Astrocyte (in vitro differentiated cells and primary cell): ENCODE results near the gene PDPK1. TPM values are rescaled to one million over a fixed set of nuclear protein-coding genes. Genes with fewer than 3 reads are reported as not detected.
"Not testable (repeated sequence)": the region's sequence is repeated elsewhere in the genome, so short reads cannot be mapped to it uniquely, and the experiment has no call there.

ENCODE experiments used
- DNase-seq: peaks from one replicate; pipeline ENCODE4 v3.0.0-alpha.2; 2010; ENCODE audit warnings: low read depth
- FAIRE-seq: peaks from 2 replicates; lab custom pipeline; 2011; peaks lifted over from hg19 to GRCh38; lab: Jason Lieb, UNC
- H2AFZ ChIP-seq: 2 replicates; pipeline ENCODE4 v1.6.0; 2012; ENCODE audit warnings: low read depth, low read length, inconsistent platforms
- H3K27ac ChIP-seq: 2 replicates; pipeline ENCODE4 v1.5.1; 2011; ENCODE audit warnings: low read depth, low read length, inconsistent platforms
- H3K27me3 ChIP-seq: 2 replicates; pipeline ENCODE4 v1.6.0; 2011; ENCODE audit warnings: low read length, inconsistent platforms; ENCODE audit not compliant: insufficient read depth
- H3K36me3 ChIP-seq: 2 replicates; pipeline ENCODE4 v1.5.1; 2011; ENCODE audit warnings: low read length, inconsistent platforms; ENCODE audit not compliant: insufficient read depth
- H3K4me1 ChIP-seq: 2 replicates; pipeline ENCODE4 v1.5.1; 2011; ENCODE audit warnings: low read length, inconsistent platforms; ENCODE audit not compliant: insufficient read depth
- H3K4me2 ChIP-seq: 2 replicates; pipeline ENCODE4 v1.6.0; 2012; ENCODE audit warnings: low read length, inconsistent platforms
- H3K4me3 ChIP-seq: 2 replicates; pipeline ENCODE4 v1.5.1; 2011; ENCODE audit warnings: low read depth, mild to moderate bottlenecking, low read length, inconsistent platforms; ENCODE audit not compliant: insufficient read depth
- H3K79me2 ChIP-seq: 2 replicates; pipeline ENCODE4 v1.6.0; 2012; ENCODE audit warnings: mild to moderate bottlenecking, low read length, inconsistent platforms; ENCODE audit not compliant: insufficient read depth
- H3K9ac ChIP-seq: 2 replicates; pipeline ENCODE4 v1.6.0; 2012; ENCODE audit warnings: mild to moderate bottlenecking, low read length, inconsistent platforms
- H3K9me3 ChIP-seq: 2 replicates; pipeline ENCODE4 v1.5.1; 2012; ENCODE audit warnings: low read depth, mild to moderate bottlenecking, low read length, inconsistent platforms; ENCODE audit not compliant: insufficient read depth
- H4K20me1 ChIP-seq: 2 replicates; pipeline ENCODE4 v1.6.0; 2012; ENCODE audit warnings: low read length, inconsistent platforms; ENCODE audit not compliant: insufficient read depth
- H3K27ac Mint-ChIP-seq: one replicate; pipeline ENCODE4 v1.8.0; 2021; ENCODE audit warnings: mild to moderate bottlenecking, mixed read lengths; ENCODE audit not compliant: unreplicated experiment
- H3K27me3 Mint-ChIP-seq: one replicate; pipeline ENCODE4 v1.8.0; 2021; ENCODE audit warnings: low read depth, mixed read lengths; ENCODE audit not compliant: unreplicated experiment
- H3K36me3 Mint-ChIP-seq: one replicate; pipeline ENCODE4 v1.8.0; 2021; ENCODE audit warnings: low read depth, mixed read lengths; ENCODE audit not compliant: unreplicated experiment
- H3K4me1 Mint-ChIP-seq: one replicate; pipeline ENCODE4 v1.8.0; 2021; ENCODE audit warnings: low read depth, mixed read lengths; ENCODE audit not compliant: unreplicated experiment
- H3K4me3 Mint-ChIP-seq: one replicate; pipeline ENCODE4 v1.8.0; 2021; ENCODE audit warnings: mild to moderate bottlenecking, moderate library complexity, mixed read lengths; ENCODE audit not compliant: unreplicated experiment
- H3K9me3 Mint-ChIP-seq: one replicate; pipeline ENCODE4 v1.8.0; 2021; ENCODE audit warnings: mild to moderate bottlenecking, mixed read lengths; ENCODE audit not compliant: unreplicated experiment
- EZH2 ChIP-seq: IDR thresholded peaks from 2 replicates; pipeline ENCODE4 v1.6.1; 2012; ENCODE audit warnings: mild to moderate bottlenecking, low read length, inconsistent platforms; ENCODE audit not compliant: insufficient read depth
- total RNA-seq: library from RNA; stranded (reverse); gene quantifications from 2 replicates; pipeline ENCODE4 v1.2.1, GENCODE V29; 2021
- TF ChIP-seq, protein P1 (sequence below): IDR thresholded peaks from 2 replicates; pipeline ENCODE4 v1.5.1; 2011; ENCODE audit warnings: low read depth, mild to moderate bottlenecking, inconsistent platforms, low read length, moderate library complexity; ENCODE audit not compliant: insufficient read depth

The PDPK1 gene
- total RNA-seq, 1 donor from 2014 or later = 48.1 TPM

DNA sequence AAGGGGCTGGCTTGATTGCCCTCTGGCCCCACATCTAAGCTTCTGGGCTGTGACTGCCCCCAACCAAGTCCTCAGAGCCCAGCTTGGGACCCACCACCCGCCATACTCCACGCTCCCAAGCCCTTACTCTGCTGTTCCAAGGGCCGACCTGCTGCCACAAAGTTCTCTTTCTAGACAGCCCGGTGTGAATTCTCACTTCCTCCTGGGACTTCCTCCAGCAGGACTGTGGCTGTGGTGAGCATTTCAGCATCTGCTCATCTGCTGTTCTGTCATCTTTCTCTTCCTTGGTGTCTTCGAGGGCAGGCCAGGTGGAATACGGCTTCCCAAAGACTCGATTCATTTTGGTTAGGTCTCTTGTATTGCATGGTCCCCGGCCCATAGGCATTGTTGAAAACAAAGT is 69.0 kb downstream of the PDPK1 start:
- H3K27me3 Mint-ChIP-seq, H3K4me1 ChIP-seq, H3K4me1 Mint-ChIP-seq, H3K4me3 ChIP-seq, H3K9ac ChIP-seq, H2AFZ ChIP-seq, H3K27ac ChIP-seq, H3K4me2 ChIP-seq, H3K27me3 ChIP-seq, DNase-seq, H3K27ac Mint-ChIP-seq, H3K36me3 ChIP-seq, FAIRE-seq, H3K9me3 ChIP-seq, H3K9me3 Mint-ChIP-seq, H3K36me3 Mint-ChIP-seq, H3K4me3 Mint-ChIP-seq: not testable (repeated sequence)
- Histone ChIP-seq H4K20me1 (peaks cover 24% of the 10 kb centered on the region), H3K79me2 (peaks cover 48% of the 10 kb centered on the region)

DNA sequence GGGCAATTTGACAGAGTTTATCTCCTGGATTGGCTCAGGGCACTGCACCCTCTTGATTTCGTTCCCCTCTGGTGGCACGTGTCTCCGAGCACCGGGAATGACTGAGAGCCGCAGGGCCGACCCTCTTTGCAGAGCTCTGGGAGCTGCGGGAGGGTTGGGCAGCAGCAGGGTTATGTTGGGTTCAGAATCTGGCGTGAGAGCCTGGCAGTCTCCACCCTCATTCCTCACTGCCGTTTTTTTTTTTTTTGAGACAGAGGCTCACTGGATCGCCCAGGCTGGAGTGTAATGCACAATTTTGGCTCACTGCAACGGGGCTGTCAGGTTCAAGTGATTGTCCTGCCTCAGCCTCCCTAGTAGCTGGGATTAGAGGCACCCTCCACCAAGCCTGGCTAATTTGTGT is 71.5 kb downstream of the PDPK1 start:
- not testable (repeated sequence) for H3K27ac Mint-ChIP-seq, H3K36me3 Mint-ChIP-seq, H3K4me1 Mint-ChIP-seq, H3K9ac ChIP-seq, H3K9me3 Mint-ChIP-seq, H3K27me3 ChIP-seq, H3K27ac ChIP-seq, H2AFZ ChIP-seq, H3K4me2 ChIP-seq, DNase-seq, H3K4me3 ChIP-seq, H3K9me3 ChIP-seq, H3K4me3 Mint-ChIP-seq, FAIRE-seq, H3K4me1 ChIP-seq, H3K36me3 ChIP-seq, H3K27me3 Mint-ChIP-seq
- H4K20me1 ChIP-seq = peaks cover 24% of the 10 kb centered on the region
- H3K79me2 ChIP-seq = peaks cover 39% of the 10 kb centered on the region

DNA sequence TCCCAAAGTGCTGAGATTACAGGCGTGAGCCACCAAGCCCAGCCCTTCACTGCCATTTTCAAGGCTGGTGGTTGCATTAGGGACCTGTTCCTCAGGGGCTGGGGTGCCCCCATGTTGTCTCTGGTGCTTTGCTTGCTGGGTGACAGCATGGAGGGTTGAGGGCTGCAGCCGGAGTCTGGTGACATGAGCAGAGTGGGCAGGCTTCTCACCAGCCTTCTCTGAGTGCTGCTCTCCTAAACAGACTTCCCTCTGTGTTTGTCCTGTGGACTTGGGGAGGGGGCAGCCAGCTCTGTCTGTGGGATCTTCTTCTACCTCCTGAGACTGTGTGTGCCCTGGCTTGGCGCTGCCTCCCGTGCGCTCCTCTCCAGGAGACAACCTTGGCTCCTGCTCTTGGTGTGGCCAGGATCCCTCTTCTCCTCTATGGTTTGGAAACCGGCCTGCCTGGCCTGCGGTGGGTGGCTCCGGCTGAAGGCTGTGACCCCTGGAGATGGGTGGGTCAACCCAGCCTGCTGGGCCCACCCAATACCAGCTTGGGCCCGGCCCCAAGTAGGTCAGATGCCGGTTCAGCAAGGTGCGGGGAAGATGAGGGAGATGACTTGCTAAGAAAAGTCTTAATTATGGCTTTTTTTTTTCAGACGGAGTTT is 72.1 kb downstream of the PDPK1 start:
- TF ChIP-seq EZH2 = no peak
- TF ChIP-seq, protein P1, sequence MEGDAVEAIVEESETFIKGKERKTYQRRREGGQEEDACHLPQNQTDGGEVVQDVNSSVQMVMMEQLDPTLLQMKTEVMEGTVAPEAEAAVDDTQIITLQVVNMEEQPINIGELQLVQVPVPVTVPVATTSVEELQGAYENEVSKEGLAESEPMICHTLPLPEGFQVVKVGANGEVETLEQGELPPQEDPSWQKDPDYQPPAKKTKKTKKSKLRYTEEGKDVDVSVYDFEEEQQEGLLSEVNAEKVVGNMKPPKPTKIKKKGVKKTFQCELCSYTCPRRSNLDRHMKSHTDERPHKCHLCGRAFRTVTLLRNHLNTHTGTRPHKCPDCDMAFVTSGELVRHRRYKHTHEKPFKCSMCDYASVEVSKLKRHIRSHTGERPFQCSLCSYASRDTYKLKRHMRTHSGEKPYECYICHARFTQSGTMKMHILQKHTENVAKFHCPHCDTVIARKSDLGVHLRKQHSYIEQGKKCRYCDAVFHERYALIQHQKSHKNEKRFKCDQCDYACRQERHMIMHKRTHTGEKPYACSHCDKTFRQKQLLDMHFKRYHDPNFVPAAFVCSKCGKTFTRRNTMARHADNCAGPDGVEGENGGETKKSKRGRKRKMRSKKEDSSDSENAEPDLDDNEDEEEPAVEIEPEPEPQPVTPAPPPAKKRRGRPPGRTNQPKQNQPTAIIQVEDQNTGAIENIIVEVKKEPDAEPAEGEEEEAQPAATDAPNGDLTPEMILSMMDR = no peak
- Histone ChIP-seq H3K4me3 (no peak overlapping the region), H3K9me3 (no peaks in the 10 kb centered on the region), H3K4me2 (no peak overlapping the region), H3K9ac (no peak overlapping the region), H3K27ac (no peak overlapping the region), H2AFZ (no peak overlapping the region), H3K36me3 (peaks cover 6% of the 10 kb centered on the region), H3K79me2 (peaks cover 38% of the 10 kb centered on the region), H3K4me1 (no peaks in the 10 kb centered on the region), H4K20me1 (peaks cover 24% of the 10 kb centered on the region), H3K27me3 (no peaks in the 10 kb centered on the region)
- FAIRE-seq (no peak), DNase-seq (no peak)
- H3K4me1 Mint-ChIP-seq = peaks cover 4% of the 10 kb centered on the region
- no peaks in the 10 kb centered on the region for H3K27me3 Mint-ChIP-seq
- H3K36me3 Mint-ChIP-seq = peaks cover 5% of the 10 kb centered on the region
- H3K27ac Mint-ChIP-seq = peak overlapping the region; percentile 75
- H3K4me3 Mint-ChIP-seq = no peak overlapping the region
- H3K9me3 Mint-ChIP-seq = no peaks in the 10 kb centered on the region
